Left lung (tissue), 10 donors: ENCODE data around the gene AHSG. TPM values are rescaled to one million over a fixed set of nuclear protein-coding genes. Genes with fewer than 3 reads are reported as not detected.

Source experiments
- ATAC-seq: fragments of 200-7000 bp; cut with Tn5 transposase; one replicate; pipeline ENCODE4 v1.9.1; 2020; ENCODE audit warnings: moderate library complexity
- DNase-seq, 4 donors: peaks; one replicate each; pipeline ENCODE4 v3.0.0-alpha.2; 2013 to 2020
- H3K27ac ChIP-seq, 2 donors: fragments of 200-600 bp; sonication (generic) in 1 of 2; one replicate each; pipeline versions ENCODE4 v1.5.0 to v1.8.0; 2020 to 2021
- H3K27me3 ChIP-seq, 2 donors: fragments of 200-600 bp; sonication (generic) in 1 of 2; one replicate each; pipeline versions ENCODE4 v1.5.0 to v1.8.0; 2020 to 2021
- H3K36me3 ChIP-seq, 2 donors: fragments of 200-600 bp; sonication (generic) in 1 of 2; one replicate each; pipeline versions ENCODE4 v1.5.0 to v1.8.0; 2020 to 2021
- H3K4me1 ChIP-seq, 2 donors: fragments of 200-600 bp; one replicate each; pipeline ENCODE4 v1.8.0; 2021
- H3K4me3 ChIP-seq, 2 donors: fragments of 200-600 bp; sonication (generic) in 1 of 2; one replicate each; pipeline versions ENCODE4 v1.5.0 to v1.8.0; 2020 to 2021; ENCODE audit warnings: mild to moderate bottlenecking in 1 of 2
- H3K9me3 ChIP-seq, 2 donors: fragments of 200-600 bp; sonication (generic) in 1 of 2; one replicate each; pipeline versions ENCODE4 v1.5.0 to v1.8.0; 2020 to 2021
- CTCF ChIP-seq, 2 donors: fragments of 200-600 bp; sonication (generic) in 1 of 2; IDR thresholded peaks; one replicate each; pipeline versions ENCODE4 v1.5.0 to v1.8.0; 2021; ENCODE audit warnings: antibody characterized with exemption in 2 of 2
- intact Hi-C, 2 donors: fragments of 100-400 bp; cut with DNase I; formaldehyde crosslinking; loops; one replicate each; pipeline versions ENCODE4 v1.11.2 to v1.14.2; 2022
- polyA plus RNA-seq, 6 donors: library from polyadenylated mRNA; unstranded; fragments of 120-200 nt; gene quantifications; one replicate each; pipeline ENCODE4 v1.2.1, GENCODE V29; 2013; ENCODE audit not compliant: insufficient read length in 6 of 6
- total RNA-seq, 2 donors: library from RNA; stranded (reverse); fragmentation: NEBNext Ultra II Directional; extraction: Animal tissue kit (Norgen Biotek cat#: 25700); gene quantifications; one replicate each; pipeline ENCODE4 v1.2.1, GENCODE V29; 2021
- donor health status: DM: no; HTN: yes; CAD: no.
- donor health status: DM: no; HTN: no; CAD: no.

The AHSG gene
- total and polyA plus RNA-seq, 8 donors = 0.09 to 5.7 (median 3.2) TPM; not detected in 5

- H3K4me3 ChIP-seq = no peak overlapping the region
- H3K27ac ChIP-seq = no peak overlapping the region
- TF ChIP-seq CTCF (IDR thresholded peaks at IDR 0.05) = no peak
- peaks cover 0 to 8% of the 10 kb centered on the region in 2 donors for H3K4me1 ChIP-seq
- intact Hi-C loops = loop anchor here in 1 of 2 donors (5.0 kb wide), 1 partner anchor 203 kb away; no protein-coding TSS in a partner anchor
- no peak for DNase-seq
- peaks cover 0 to 53% of the 10 kb centered on the region in 2 donors for H3K27me3 ChIP-seq
- no peak for ATAC-seq
- H3K9me3 ChIP-seq = no peaks in the 10 kb centered on the region
- H3K36me3 ChIP-seq = no peaks in the 10 kb centered on the region
Observed at GRCh38 chr3:186619787-186620212, 6.9 kb downstream of the AHSG start.

GRCh38 chr3:186620213-186621092, 7.6 kb downstream of the AHSG start:
- TF ChIP-seq CTCF (IDR thresholded peaks at IDR 0.05) = no peak
- intact Hi-C loops = no loop called here
- no peaks in the 10 kb centered on the region for H3K9me3 ChIP-seq
- ATAC-seq = no peak
- H3K4me3 ChIP-seq = no peak overlapping the region
- H3K4me1 ChIP-seq = peaks cover 0 to 8% of the 10 kb centered on the region in 2 donors
- no peaks in the 10 kb centered on the region for H3K36me3 ChIP-seq
- DNase-seq = no peak
- H3K27me3 ChIP-seq = peaks cover 0 to 48% of the 10 kb centered on the region in 2 donors
- H3K27ac ChIP-seq = no peak overlapping the region

GRCh38 chr3:186621894-186622650, 9.2 kb downstream of the AHSG start:
- peaks cover 0 to 32% of the 10 kb centered on the region in 2 donors for H3K27me3 ChIP-seq
- DNase-seq (no peak), ATAC-seq (no peak)
- peaks cover 0 to 4% of the 10 kb centered on the region in 2 donors for H3K4me1 ChIP-seq
- H3K9me3 ChIP-seq = no peaks in the 10 kb centered on the region
- intact Hi-C loops = no loop called here
- no peak overlapping the region for H3K27ac ChIP-seq
- H3K36me3 ChIP-seq = no peaks in the 10 kb centered on the region
- H3K4me3 ChIP-seq = no peak overlapping the region
- no peak for TF ChIP-seq CTCF (IDR thresholded peaks at IDR 0.05)

GRCh38 chr3:186622651-186623310, 9.9 kb downstream of the AHSG start:
- ATAC-seq = no peak
- Histone ChIP-seq H3K27me3 (peaks cover 0 to 25% of the 10 kb centered on the region in 2 donors), H3K9me3 (no peaks in the 10 kb centered on the region), H3K4me3 (no peak overlapping the region), H3K4me1 (no peaks in the 10 kb centered on the region), H3K27ac (no peak overlapping the region), H3K36me3 (no peaks in the 10 kb centered on the region)
- TF ChIP-seq CTCF (IDR thresholded peaks at IDR 0.05) = no peak
- intact Hi-C loops = no loop called here
- no peak for DNase-seq
